HCT116 (cell line): Measurements from ENCODE around the gene APP. TPM values are rescaled to one million over a fixed set of nuclear protein-coding genes. Genes with fewer than 3 reads are reported as not detected.

Experiments used
- ATAC-seq: fragments of 200-7000 bp; cut with Tn5 transposase; 2 replicates; pipeline ENCODE4 v1.9.1; 2020; ENCODE audit warnings: mild to moderate bottlenecking, moderate library complexity
- BruUV-seq: library from RNA; stranded (reverse); fragments of 400-500 nt; replicated peaks from 2 replicates; lab custom pipeline; 2021; lab: Mats Ljungman, UMichigan
- CTCF ChIA-PET: fragments of 300-600 bp; sonication (Branson Sonifier 250); formaldehyde crosslinking; loops from one replicate; lab custom pipeline; 2021; ENCODE audit warnings: antibody characterized with exemption; lab: Charles Lee
- POLR2A ChIA-PET: fragments of 300-600, 350-600 bp; sonication (Branson Sonifier 250); formaldehyde crosslinking; loops from one replicate; lab custom pipeline; 2021; ENCODE audit warnings: antibody characterized with exemption; lab: Charles Lee
- RAD21 ChIA-PET, 2 experiments: fragments of 300-600 bp; sonication (Branson Sonifier 250); formaldehyde crosslinking; loops; one replicate each; lab custom pipeline; 2023; ENCODE audit warnings: low total read pairs in 2 of 2; ENCODE audit not compliant: uncharacterized antibody in 2 of 2, unreplicated experiment in 2 of 2, low non-redundant PET in 1 of 2; lab: Charles Lee
- DNase-seq: peaks from one replicate; pipeline ENCODE4 v3.0.0-alpha.2; 2010; ENCODE audit warnings: low read depth, low spot score
- H2AFZ ChIP-seq: fragments of 200-600 bp; shearing (Covaris generic), sonication (generic); 2 replicates; pipeline ENCODE4 v1.6.1; 2017; ENCODE audit warnings: low read depth, mixed run types, mixed read lengths, antibody characterized with exemption, low read length; ENCODE audit not compliant: poor library complexity, severe bottlenecking
- H3K27ac ChIP-seq: 2 replicates; pipeline ENCODE4 v1.5.1; 2012; ENCODE audit warnings: low read depth, low read length
- H3K27me3 ChIP-seq: fragments of 200-600 bp; sonication (generic); 2 replicates; pipeline ENCODE4 v1.6.1; 2016; ENCODE audit warnings: mixed run types, low read length, mixed read lengths; ENCODE audit not compliant: insufficient read depth
- H3K36me3 ChIP-seq, 2 experiments: fragments of 200-500 bp in 1 of 2; fragments of 200-600 bp in 1 of 2; sonication (Bioruptor generic) in 1 of 2; sonication (generic) in 1 of 2; 2 replicates each; pipeline versions ENCODE4 v1.5.1 to v1.6.1; 2014 to 2016; ENCODE audit warnings: low read length in 2 of 2, inconsistent platforms in 1 of 2, mixed read lengths in 1 of 2, mixed run types in 1 of 2; ENCODE audit not compliant: insufficient read depth in 2 of 2, control insufficient read depth in 1 of 2
- H3K4me1 ChIP-seq, 2 experiments: fragments of 200-600 bp in 1 of 2; sonication (generic) in 1 of 2; 2 replicates each; pipeline versions ENCODE4 v1.5.1 to v1.6.1; 2012 to 2017; ENCODE audit warnings: low read length in 2 of 2, inconsistent platforms in 1 of 2, mild to moderate bottlenecking in 1 of 2, mixed read lengths in 1 of 2, mixed run types in 1 of 2, moderate library complexity in 1 of 2; ENCODE audit not compliant: insufficient read depth in 2 of 2, control insufficient read depth in 1 of 2
- H3K4me2 ChIP-seq: fragments of 200-600 bp; sonication (generic); 2 replicates; pipeline ENCODE4 v1.6.1; 2017; ENCODE audit warnings: mixed run types, low read length, mixed read lengths
- H3K4me3 ChIP-seq, 2 experiments: fragments of 200-600 bp in 1 of 2; sonication (generic) in 1 of 2; replicated peaks in 1 of 2; 2 replicates each; pipeline ENCODE4 v1.5.1; 2011 to 2016; ENCODE audit warnings: low read length in 2 of 2, control low read depth in 1 of 2, low read depth in 1 of 2, mild to moderate bottlenecking in 1 of 2, mixed read lengths in 1 of 2, mixed run types in 1 of 2
- H3K79me2 ChIP-seq: fragments of 200-600 bp; sonication (generic); 2 replicates; pipeline ENCODE4 v1.6.1; 2017; ENCODE audit warnings: mild to moderate bottlenecking, mixed run types, low read length, moderate library complexity, mixed read lengths; ENCODE audit not compliant: insufficient read depth
- H3K9ac ChIP-seq: fragments of 200-600 bp; sonication (generic); 2 replicates; pipeline ENCODE4 v1.6.1; 2016; ENCODE audit warnings: low read length, mixed read lengths
- H3K9me2 ChIP-seq: fragments of 200-600 bp; sonication (generic), shearing (Covaris generic); 2 replicates; pipeline ENCODE4 v1.6.1; 2017; ENCODE audit warnings: mixed run types, mild to moderate bottlenecking, moderate library complexity; ENCODE audit not compliant: insufficient read depth
- H3K9me3 ChIP-seq, 2 experiments: fragments of 200-500 bp in 1 of 2; fragments of 200-600 bp in 1 of 2; sonication (Bioruptor generic) in 1 of 2; sonication (generic) in 1 of 2; 2 replicates each; pipeline ENCODE4 v1.6.1; 2014 to 2017; ENCODE audit warnings: low read length in 2 of 2, mixed read lengths in 2 of 2, inconsistent platforms in 1 of 2, low read depth in 1 of 2, mild to moderate bottlenecking in 1 of 2, mixed run types in 1 of 2, moderate library complexity in 1 of 2; ENCODE audit not compliant: control insufficient read depth in 1 of 2, insufficient read depth in 1 of 2
- H4K20me1 ChIP-seq: fragments of 200-600 bp; sonication (generic), shearing (Covaris generic); 2 replicates; pipeline ENCODE4 v1.6.1; 2017; ENCODE audit warnings: mixed run types, mild to moderate bottlenecking, moderate library complexity; ENCODE audit not compliant: insufficient read depth
- EGR1 ChIP-seq: IDR thresholded peaks from 2 replicates; pipeline ENCODE4 v1.6.1; 2012; ENCODE audit warnings: low read depth
- ELF1 ChIP-seq: IDR thresholded peaks from 2 replicates; pipeline ENCODE4 v1.6.1; 2012; ENCODE audit warnings: low read depth, borderline replicate concordance
- SRF ChIP-seq: IDR thresholded peaks from 2 replicates; pipeline ENCODE4 v1.6.1; 2012; ENCODE audit warnings: low read depth
- TCF7L2 ChIP-seq: IDR thresholded peaks from 2 replicates; pipeline ENCODE4 v1.7.0; 2011; ENCODE audit warnings: borderline replicate concordance, inconsistent platforms; ENCODE audit not compliant: insufficient read depth, insufficient read length; ENCODE audit errors: extremely low read depth
- ZFX ChIP-seq: fragments of 450-650 bp; IDR thresholded peaks from 2 replicates; pipeline ENCODE4 v1.6.1; 2017
- intact Hi-C: fragments of 100-400 bp; cut with micrococcal nuclease; formaldehyde crosslinking; loops from 2 replicates; pipeline ENCODE4 v1.10.0; 2022
- total RNA-seq: library from RNA; stranded (reverse); gene quantifications from one replicate; pipeline ENCODE4 v1.2.1, GENCODE V29; 2021; ENCODE audit not compliant: unreplicated experiment
- TF ChIP-seq, protein P1 (sequence below): IDR thresholded peaks from 2 replicates; pipeline ENCODE4 v1.6.1; 2012
- TF ChIP-seq, protein P2 (sequence below): IDR thresholded peaks from 2 replicates; pipeline ENCODE4 v1.6.1; 2011; ENCODE audit warnings: mild to moderate bottlenecking, low read length, moderate library complexity; ENCODE audit not compliant: insufficient replicate concordance; ENCODE audit errors: extremely low read depth

APP gene
- total RNA-seq, 1 experiment from 2014 or later, result 267 TPM

DNA sequence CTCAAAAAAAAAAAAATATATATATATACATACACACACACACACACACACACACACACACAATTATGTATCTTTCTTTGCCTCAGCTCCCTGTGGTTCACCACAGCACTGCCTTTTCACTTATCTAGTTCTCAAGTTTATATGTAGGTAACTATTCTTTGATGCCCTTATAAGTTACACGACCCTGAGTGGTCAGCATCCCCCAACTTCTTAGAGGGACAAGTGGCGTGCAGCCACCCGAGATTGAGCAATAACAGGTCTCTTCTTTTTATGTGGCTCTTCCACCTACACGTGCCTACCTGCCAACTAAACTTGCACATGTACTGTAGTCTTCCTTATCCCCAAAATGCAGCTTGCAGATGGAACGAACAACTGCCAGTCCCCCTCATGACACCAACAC is 315.0 kb downstream of the APP start:
- POLR2A ChIA-PET, result no interaction called here
- Histone ChIP-seq H3K79me2 (no peaks in the 10 kb centered on the region), H3K9ac (no peak overlapping the region)
- DNase-seq, result no peak
- BruUV-seq, result no TSS peak
- TF ChIP-seq SRF, result no peak
- no peak for TF ChIP-seq ELF1
- TF ChIP-seq, protein P1, sequence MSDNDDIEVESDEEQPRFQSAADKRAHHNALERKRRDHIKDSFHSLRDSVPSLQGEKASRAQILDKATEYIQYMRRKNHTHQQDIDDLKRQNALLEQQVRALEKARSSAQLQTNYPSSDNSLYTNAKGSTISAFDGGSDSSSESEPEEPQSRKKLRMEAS, result no peak
- no peak for TF ChIP-seq ZFX
- TF ChIP-seq, protein P2, sequence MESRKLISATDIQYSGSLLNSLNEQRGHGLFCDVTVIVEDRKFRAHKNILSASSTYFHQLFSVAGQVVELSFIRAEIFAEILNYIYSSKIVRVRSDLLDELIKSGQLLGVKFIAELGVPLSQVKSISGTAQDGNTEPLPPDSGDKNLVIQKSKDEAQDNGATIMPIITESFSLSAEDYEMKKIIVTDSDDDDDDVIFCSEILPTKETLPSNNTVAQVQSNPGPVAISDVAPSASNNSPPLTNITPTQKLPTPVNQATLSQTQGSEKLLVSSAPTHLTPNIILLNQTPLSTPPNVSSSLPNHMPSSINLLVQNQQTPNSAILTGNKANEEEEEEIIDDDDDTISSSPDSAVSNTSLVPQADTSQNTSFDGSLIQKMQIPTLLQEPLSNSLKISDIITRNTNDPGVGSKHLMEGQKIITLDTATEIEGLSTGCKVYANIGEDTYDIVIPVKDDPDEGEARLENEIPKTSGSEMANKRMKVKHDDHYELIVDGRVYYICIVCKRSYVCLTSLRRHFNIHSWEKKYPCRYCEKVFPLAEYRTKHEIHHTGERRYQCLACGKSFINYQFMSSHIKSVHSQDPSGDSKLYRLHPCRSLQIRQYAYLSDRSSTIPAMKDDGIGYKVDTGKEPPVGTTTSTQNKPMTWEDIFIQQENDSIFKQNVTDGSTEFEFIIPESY, result no peak
- no peak for TF ChIP-seq TCF7L2
- TF ChIP-seq EGR1, result no peak
- TF ChIP-seq, all 23 proteins: peak for 0
- intact Hi-C loops, result no loop called here
- Histone ChIP-seq H2AFZ (no peak overlapping the region), H4K20me1 (no peaks in the 10 kb centered on the region), H3K4me2 (no peak overlapping the region), H3K27me3 (peaks cover 12% of the 10 kb centered on the region; the same call in 1 of the 2 replicates), H3K27ac (no peak overlapping the region), H3K4me1 (no peaks in the 10 kb centered on the region), H3K9me2 (no peaks in the 10 kb centered on the region), H3K9me3 (no peaks in the 10 kb centered on the region), H3K4me3 (no peak overlapping the region), H3K36me3 (no peaks in the 10 kb centered on the region)
- CTCF ChIA-PET, result no interaction called here
- RAD21 ChIA-PET, result no interaction called here
- ATAC-seq, result no peak
